ENCODE measurements around the gene CHRND.

The CHRND gene

GRCh38 chr2:232488097-232488711 lies 37.8 kb upstream of the CHRND start:
- no peak for DNase-seq

- no peak for DNase-seq
These were observed 37.1 kb upstream of the CHRND start for GRCh38 chr2:232488721-232489300.

GRCh38 chr2:232489516-232490220 lies 36.3 kb upstream of the CHRND start:
- no peak for DNase-seq

- no peak for DNase-seq
These were observed 35.5 kb upstream of the CHRND start for GRCh38 chr2:232490221-232491138.

- no peak for DNase-seq
These were observed 34.7 kb upstream of the CHRND start for GRCh38 chr2:232491139-232491780.

GRCh38 chr2:232492236-232492848 lies 33.6 kb upstream of the CHRND start:
- DNase-seq: no peak

- DNase-seq: no peak
These were observed 32.8 kb upstream of the CHRND start for GRCh38 chr2:232492963-232493700.

- no peak for DNase-seq
These were observed 32.1 kb upstream of the CHRND start for GRCh38 chr2:232493701-232494474.

GRCh38 chr2:232494542-232494941 lies 31.4 kb upstream of the CHRND start:
- no peak for DNase-seq

GRCh38 chr2:232495292-232495691 lies 30.7 kb upstream of the CHRND start:
- DNase-seq: no peak

- no peak for DNase-seq
These were observed 29.3 kb upstream of the CHRND start for GRCh38 chr2:232496501-232497270.

GRCh38 chr2:232497348-232497747 lies 28.6 kb upstream of the CHRND start:
- DNase-seq: no peak

GRCh38 chr2:232498452-232498851 lies 27.5 kb upstream of the CHRND start:
- DNase-seq: no peak

- no peak for DNase-seq
These were observed 24.6 kb upstream of the CHRND start for GRCh38 chr2:232501331-232501771.

GRCh38 chr2:232501794-232502390 lies 24.1 kb upstream of the CHRND start:
- DNase-seq: no peak

GRCh38 chr2:232502511-232502910 lies 23.4 kb upstream of the CHRND start:
- DNase-seq: no peak

- no peak for DNase-seq
These were observed 22.8 kb upstream of the CHRND start for GRCh38 chr2:232502911-232503808.

GRCh38 chr2:232503809-232504323 lies 22.1 kb upstream of the CHRND start:
- no peak for DNase-seq
